SH-SY5Y (cell line): Measurements from ENCODE around the gene LMTK3.

ENCODE experiments used
- GATA2 ChIP-seq: IDR thresholded peaks from 2 replicates; pipeline ENCODE4 v1.6.1; 2011; ENCODE audit warnings: mild to moderate bottlenecking, low read depth, low read length
- GATA3 ChIP-seq: IDR thresholded peaks from 2 replicates; pipeline ENCODE4 v1.6.1; 2011; ENCODE audit warnings: low read depth, mild to moderate bottlenecking, low read length, moderate library complexity

The LMTK3 gene

DNA sequence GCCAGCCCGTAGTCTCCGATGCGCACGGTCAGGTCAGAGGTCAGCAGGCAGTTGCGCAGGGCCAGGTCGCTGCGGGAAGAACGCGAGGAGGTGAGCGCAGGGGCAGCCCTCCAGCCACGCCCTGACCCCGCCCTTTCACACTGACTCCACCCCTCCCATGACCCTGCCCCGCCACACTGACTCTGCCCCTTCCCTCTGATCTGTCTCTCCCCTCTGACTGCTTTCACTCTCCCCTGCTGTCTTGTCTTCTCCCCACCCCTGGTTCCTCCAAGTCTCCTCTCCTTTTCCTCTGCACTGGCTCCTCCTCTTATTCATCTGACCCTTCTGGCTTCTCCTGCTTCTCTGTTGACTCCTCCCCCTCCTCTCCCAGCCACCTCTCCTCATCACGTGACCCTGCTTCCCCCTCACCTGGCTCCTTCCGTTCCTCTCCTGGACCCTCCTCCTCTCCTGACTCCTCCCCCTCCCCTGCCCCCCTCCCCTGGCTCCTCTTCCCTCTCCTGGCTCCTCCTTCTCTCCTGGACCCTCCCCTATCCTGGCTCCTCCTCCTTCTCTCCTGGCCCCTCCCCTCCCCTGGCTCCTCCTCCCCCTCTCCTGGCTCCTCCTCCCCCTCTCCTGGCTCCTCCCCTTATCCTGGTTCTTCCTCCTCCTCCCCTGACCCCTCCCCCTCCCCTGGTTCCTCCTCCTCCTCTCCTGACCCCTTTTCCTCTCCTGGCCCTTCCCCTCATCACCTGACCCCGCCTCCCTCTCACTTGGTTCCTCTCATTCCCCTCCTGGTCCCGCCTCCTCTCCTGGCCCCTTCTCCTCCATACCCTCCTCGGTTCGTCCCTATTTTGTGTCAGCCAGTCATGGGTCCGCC, 9.9 kb downstream of the LMTK3 start:
- TF ChIP-seq GATA2 (no peak), GATA3 (no peak)

DNA sequence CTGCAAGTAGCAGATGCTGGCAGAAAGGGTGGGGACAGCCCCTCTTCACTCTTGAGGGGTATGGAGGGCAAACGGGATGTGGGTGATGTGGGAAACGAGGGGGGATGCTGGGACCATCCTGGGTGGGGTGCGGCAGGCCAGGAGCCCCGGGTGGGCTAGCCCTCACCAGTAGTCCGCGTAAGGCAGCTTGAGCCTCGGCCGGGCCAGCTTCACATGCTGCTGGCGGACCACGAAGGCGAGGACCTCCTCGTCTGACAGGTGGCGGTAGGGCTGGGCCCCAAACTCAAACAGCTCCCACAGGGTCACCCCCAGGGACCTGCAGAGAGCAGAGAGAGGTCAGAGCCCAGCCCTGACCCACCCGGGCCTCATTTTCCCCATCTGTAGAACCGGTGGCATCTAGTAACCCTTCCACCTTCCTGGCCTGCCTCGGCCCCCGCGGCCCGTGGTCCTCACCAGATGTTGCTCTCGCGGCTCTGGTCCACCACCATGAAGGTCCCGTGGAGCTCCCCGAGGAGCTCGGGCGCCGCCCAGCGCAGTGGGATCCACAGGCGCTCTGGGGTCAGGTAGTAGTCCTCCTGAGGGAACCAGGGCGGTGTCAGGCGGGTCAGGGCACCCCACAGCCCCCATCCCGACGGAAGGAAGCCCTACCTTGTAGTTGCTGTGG, 10.7 kb downstream of the LMTK3 start:
- TF ChIP-seq GATA3 (no peak), GATA2 (no peak)

DNA sequence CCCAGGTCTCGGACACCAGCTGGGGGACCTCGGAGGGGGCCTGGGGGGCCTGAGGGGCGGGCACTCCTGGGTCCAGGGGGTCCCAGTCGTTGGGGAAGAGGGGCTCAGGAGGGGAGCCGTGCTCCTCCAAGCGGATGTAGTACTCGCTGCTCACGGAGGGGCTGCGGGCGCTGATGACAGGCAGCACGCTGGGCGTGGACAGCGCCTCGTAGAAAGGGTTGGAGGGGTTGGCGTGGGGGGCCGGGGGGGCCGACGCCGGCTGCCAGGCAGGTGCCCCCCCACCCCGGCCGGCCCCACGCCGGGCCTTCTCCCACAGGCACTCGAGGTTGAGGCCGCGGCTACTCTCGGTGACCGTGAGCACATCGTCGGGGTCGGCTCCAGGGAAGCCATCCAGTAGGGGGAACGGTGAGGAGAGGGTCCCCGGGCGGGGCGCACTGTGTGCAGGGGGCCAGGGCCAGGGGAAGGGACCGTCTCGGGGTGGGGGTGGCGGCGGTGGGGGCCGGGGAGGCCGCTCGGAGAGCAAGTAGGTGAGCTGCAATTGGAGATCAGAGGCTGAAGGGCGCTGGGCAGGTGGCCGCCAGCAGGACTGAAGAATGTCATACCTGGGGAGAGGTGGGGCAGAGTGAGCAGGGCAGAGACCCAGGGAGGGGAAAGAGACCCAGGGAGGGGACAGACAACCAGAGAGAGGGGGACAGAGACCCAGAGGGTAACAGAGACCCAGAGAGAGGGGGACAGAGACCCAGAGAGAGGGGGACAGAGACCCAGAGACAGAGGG, 12.1 kb downstream of the LMTK3 start:
- TF ChIP-seq GATA2: no peak
- no peak for TF ChIP-seq GATA3

DNA sequence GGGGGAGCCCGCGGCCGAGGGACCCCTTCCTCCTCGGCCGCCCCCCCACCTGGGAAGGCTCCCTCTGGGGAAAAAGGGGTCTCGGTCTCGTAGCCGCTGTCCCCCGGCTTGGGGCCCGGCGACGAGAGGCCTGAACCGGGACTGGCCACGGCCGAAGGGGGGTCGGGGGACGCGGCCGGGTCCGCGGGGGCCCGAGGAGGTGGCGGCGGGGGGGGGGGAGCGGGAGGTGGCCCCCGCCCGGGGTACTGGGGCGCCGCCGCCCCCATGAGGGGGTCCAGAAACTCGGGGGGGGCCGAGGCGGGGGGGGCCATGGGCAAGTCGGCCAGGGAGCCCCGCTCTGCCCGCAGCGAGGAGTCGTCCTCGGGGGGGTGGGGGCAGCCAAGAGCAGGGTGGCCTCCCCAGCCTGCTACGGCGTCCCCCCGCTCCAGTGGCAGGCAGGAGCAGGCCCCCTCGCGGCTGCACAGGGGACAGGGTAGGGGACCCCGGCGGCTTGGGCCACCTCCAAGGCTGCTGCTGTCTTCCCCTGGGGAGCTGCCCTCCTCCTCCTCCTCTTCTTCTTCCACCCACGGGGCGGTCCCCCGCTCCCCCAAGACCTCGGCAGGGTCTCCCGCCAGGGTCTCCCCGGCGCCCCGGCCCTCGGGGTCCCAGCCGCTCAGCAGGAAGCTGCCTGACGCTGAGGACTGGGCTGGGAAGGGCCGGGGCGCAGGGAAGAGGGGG, 12.9 kb downstream of the LMTK3 start:
- TF ChIP-seq GATA3: no peak
- no peak for TF ChIP-seq GATA2

DNA sequence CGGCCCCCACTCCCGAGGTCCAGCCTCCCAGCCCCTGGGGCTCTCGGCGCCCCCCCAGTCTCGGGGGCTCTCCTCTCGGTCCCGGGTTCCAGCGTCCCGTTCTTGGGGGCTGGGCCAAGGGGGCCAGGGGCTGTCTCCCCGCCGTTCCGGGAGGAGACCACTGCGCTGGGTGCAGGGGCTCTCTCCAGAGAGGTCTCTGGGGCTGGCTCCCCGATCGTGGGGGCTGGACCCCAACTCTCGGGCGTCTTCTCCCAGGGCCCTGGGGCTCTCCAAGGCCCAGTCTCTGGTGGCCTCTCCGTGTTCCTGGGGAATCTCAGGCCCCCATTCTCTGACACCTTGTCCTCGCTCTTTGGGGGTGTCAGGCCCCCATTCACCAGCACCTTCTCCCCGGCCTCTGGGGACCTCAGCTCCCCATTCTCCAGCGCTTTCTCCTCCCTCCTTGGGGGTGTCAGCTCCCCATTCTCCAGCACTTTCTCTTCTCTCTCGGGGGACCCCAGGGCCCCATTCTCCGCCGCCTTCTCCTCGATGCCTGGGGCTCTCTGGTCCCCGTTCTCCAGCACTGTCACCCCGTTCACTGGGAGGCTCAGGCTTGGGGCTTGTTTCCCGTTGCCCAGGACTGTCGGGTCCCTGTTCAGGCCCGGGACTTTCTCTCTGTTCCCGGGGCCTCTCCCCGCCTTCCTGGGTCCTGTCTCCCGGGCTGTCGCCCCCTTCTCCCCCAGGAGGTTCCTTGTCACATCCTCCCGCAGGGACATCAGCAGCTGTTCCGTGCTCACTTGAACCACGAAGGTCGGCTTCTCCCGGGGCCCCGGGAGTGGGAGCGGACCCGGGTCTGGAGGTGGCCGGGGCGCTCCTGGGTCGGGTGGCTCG, 13.7 kb downstream of the LMTK3 start:
- TF ChIP-seq GATA2 (no peak), GATA3 (no peak)

DNA sequence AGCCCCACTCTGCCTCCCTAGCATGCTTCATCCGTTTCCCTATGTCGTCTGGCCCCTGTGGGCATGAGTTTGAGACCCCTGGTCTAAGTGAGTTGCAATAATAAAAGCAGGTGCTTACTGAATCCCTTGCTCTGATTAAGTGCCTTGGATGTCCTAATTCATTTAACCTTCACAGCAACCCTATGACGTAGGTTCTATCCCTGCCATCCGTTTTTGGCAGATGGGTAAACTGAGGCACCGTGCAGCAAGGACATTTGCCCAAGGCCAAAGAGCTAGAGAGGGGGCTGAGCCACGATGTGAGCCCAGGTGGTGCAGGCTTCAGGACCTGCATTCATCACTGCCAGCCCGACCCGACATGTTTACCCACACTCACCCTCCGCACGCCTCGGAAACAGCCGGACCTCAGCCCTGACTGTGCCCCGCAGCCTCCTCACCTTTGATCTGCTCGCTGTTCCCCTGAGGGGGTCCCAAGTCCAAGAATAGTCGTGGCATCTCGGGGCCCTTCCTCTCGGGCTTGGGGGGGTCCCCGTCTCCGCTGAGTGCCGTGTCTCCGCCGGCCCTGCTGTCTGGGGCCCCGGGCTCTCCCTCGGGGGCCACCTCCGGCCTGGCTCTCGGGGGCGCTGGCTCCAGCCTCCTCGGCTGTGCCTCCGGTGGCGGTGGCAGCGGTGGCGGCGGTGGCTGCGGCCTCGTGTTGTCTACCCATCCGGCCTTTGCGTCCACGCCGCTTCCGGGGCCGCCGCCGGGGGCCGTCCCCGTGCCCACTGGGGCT, 14.5 kb downstream of the LMTK3 start:
- no peak for TF ChIP-seq GATA2
- no peak for TF ChIP-seq GATA3

DNA sequence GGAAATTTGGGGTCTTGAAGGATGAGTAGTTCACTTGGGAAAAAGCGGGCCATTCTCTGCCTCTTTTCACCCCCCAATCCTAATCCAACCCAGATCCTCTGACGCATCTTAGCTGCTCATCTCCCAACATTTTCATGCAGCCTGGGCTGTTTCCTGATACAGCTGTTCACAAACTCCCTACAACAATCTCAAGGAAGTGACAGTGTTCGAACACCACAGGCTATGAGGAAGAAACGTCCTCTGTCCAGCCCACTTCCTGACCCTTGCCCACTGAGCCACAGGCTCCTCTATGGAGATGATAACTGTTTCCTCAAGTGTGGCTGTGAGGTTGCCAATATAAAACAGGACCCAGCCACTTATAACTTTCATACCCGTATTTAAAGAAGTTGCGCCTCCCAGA, 16.2 kb downstream of the LMTK3 start:
- TF ChIP-seq GATA2 (no peak), GATA3 (no peak)

DNA sequence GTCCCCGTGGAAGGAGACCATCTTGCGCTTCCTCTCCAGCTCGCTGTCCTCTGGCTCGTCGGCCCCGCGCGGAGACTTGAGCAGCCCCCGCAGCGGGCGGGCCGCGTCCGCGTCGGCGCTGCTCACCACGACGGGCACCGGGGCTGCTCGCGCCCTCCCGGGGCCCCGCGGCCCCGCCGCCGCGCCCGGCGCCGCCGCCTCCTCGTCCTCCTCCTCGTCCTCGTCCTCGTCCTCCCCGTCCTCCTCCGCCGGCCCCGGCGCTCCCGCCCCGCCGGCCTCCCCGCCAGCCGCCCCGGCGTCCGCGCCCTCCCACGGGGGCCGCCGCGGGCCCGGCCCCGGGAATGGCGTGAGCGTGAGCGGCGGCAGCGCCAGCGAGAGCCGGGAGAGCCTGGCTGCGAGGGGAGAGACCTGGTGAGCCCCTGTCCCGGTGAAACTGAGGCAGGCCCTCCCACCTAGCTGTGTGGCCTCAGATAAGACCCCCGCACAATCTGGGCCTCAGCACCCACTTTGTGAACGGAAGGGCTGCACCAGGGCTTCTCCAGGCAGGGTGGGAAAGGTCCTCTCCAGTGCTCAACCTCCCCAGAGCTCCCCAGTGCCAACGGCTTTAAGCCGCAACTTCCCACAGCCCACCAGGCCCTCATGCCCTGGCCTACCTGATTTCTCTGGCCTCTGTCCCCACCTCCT, 17.8 kb downstream of the LMTK3 start:
- TF ChIP-seq GATA2: no peak
- TF ChIP-seq GATA3: no peak

DNA sequence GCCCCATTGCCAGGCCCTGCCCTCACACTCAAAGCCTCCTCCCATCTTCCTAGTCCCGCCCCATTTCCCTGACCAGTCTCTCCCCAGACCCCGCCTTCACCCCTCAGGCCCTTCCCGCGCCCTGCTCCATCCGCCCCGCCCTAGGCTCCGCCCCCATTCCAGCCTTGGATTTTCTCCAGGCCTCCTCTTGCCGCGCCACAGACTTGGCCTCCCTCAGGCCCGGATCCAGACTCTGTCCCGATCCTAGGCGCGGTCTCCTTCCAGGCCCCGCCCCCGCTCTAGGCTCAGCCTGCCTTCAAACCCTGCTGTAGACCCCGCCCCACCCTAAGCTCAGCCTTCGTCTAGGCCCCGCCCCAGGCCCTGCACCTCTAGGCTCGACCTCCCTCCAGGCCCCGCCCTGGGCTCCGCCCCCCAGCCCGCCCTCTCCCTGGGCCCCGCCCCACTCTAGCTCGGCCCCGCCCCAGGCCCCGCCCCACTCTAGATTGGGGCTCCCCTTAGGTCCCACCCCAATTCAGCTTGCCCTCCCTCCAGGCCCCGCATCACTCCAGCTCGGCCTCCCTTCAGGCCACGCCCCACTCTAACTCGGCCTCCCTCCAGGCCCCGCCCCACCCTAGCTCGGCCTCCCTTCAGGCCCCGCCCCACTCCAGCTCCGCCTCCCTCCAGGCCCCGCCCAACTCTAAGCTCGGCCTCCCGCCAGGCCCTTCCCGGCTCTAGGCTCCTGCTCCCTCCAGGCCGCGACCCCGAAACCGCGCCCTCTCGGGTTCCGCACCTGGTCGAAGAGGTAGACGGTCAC, 18.5 kb downstream of the LMTK3 start:
- TF ChIP-seq GATA2: no peak
- no peak for TF ChIP-seq GATA3

DNA sequence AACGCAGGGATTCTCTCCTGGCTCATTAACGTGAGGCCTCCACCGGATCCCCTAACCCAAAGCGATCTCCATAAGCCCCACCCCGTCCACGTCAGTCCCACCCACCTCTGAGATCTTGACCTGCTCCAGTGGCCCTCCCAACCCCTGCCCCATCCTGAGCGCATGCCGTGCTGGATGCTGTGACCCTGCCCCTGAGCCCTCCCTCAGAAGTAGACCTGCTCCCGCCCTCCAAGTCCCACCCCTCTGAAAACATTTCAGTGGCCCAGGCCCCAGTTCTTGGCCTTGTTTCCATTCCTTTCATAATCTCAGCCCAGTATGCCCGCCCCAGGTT, 19.9 kb downstream of the LMTK3 start:
- TF ChIP-seq GATA3 (no peak), GATA2 (no peak)
